Small intestine (tissue), 7 donors: ENCODE data around the gene ADGRD1. TPM values are rescaled to one million over a fixed set of nuclear protein-coding genes. Genes with fewer than 3 reads are reported as not detected.

Experiments used
- DNase-seq, 2 donors: peaks; one replicate each; pipeline versions ENCODE4 v3.0.0 to v3.0.0-alpha.2; 2013
- FAIRE-seq: peaks from 2 replicates; lab custom pipeline; 2012; peaks lifted over from hg19 to GRCh38; lab: Jason Lieb, UNC
- H3K27ac ChIP-seq, 3 donors: one replicate each; pipeline ENCODE4 v1.5.1; 2013; ENCODE audit warnings: low read length in 2 of 3, mild to moderate bottlenecking in 2 of 3, control low read depth in 1 of 3, inconsistent platforms in 1 of 3, low read depth in 1 of 3, moderate library complexity in 1 of 3
- H3K27me3 ChIP-seq, 3 donors: one replicate each; pipeline ENCODE4 v1.6.1; 2013; ENCODE audit warnings: low read length in 3 of 3, inconsistent platforms in 1 of 3; ENCODE audit not compliant: control insufficient read depth in 3 of 3, insufficient read depth in 3 of 3
- H3K36me3 ChIP-seq, 3 donors: one replicate each; pipeline ENCODE4 v1.6.1; 2013; ENCODE audit warnings: low read length in 3 of 3, inconsistent platforms in 1 of 3, low read depth in 1 of 3, mild to moderate bottlenecking in 1 of 3, moderate library complexity in 1 of 3; ENCODE audit not compliant: control insufficient read depth in 3 of 3, insufficient read depth in 2 of 3
- H3K4me1 ChIP-seq, 3 donors: one replicate each; pipeline ENCODE4 v1.6.1; 2013; ENCODE audit warnings: low read length in 2 of 3, inconsistent platforms in 1 of 3, low read depth in 1 of 3, mild to moderate bottlenecking in 1 of 3, moderate library complexity in 1 of 3; ENCODE audit not compliant: control insufficient read depth in 3 of 3, insufficient read depth in 2 of 3
- H3K4me3 ChIP-seq, 3 donors: one replicate each; pipeline ENCODE4 v1.5.1; 2013; ENCODE audit warnings: low read length in 3 of 3, control low read depth in 1 of 3, inconsistent platforms in 1 of 3, low read depth in 1 of 3, mild to moderate bottlenecking in 1 of 3, moderate library complexity in 1 of 3
- H3K9me3 ChIP-seq, 2 donors: one replicate each; pipeline ENCODE4 v1.6.1; 2013; ENCODE audit warnings: low read depth in 1 of 2, low read length in 1 of 2; ENCODE audit not compliant: control insufficient read depth in 2 of 2, insufficient read depth in 1 of 2
- WGBS, 3 donors: extraction: QIAGEN DNeasy Blood & Tissue Kit; methylation state at CpG; one replicate each; pipeline ENCODE4 v1.1.7; 2013; 5-methylcytosine and 5-hydroxymethylcytosine counted together
- polyA plus RNA-seq, 4 donors: library from polyadenylated mRNA; stranded (reverse) in 3 of 4; unstranded in 1 of 4; fragments of 200-250 nt in 3 of 4; fragments of 120-200 nt in 1 of 4; gene quantifications; one replicate each; pipeline versions ENCODE4 v1.2.1 to v1.2.3, GENCODE V29; 2013
- donor health status: healthy with polysubstance abuse.
- donor health status: control.
- donor health status: control.
- donor health status: Bipolar disorder and iron deficiency.
- donor health status: healthy.

Gene ADGRD1
- polyA plus RNA-seq, 4 donors, result 0.54 to 87.7 (median 9.3) TPM; not detected in 1

DNA sequence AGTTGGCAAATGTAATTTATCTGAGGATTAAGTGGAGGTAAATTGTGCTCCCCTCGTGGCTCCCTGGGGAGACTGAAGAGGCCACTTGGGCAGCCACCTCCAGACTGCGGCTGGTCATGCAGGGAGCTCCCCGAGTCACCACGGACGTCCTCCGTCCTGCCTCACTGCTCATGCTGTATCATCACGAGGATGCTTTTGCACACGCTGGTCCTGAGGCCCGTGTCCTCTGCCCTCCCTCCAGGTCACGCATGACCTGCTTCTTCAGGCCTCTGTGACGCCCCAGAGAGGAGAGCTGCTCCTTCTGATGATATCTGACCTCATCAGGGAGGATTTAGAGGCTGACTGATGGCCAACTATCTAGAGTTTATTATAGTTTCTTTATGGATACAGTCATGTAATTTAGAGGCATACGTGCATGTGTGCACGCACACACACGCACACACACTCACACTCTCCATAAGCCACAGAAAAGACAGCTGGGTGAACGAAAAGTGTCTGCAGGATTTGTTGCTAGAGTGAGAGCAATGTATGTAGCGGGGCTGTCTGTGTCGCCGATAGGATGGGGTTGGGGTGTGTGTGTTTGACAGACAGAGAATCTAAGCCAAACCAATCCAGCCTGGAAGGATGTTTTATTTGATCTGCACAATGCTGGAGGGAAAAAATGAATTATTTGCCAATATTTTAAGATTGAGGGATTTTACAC, 160.0 kb downstream of the ADGRD1 start:
- 83 to 92% (median 83%) methylated on average over 18 of the region's 18 CpGs for WGBS, 3 donors
- no peak overlapping the region for H3K4me3 ChIP-seq
- H3K4me1 ChIP-seq, result peaks cover 0 to 12% (median 0%) of the 10 kb centered on the region in 3 donors
- H3K27me3 ChIP-seq, result no peaks in the 10 kb centered on the region
- DNase-seq (no peak), FAIRE-seq (no peak)
- peaks cover 0 to 37% (median 2%) of the 10 kb centered on the region in 3 donors for H3K36me3 ChIP-seq
- H3K27ac ChIP-seq, result no peak overlapping the region
- peaks cover 0 to under 1% of the 10 kb centered on the region in 2 donors for H3K9me3 ChIP-seq

DNA sequence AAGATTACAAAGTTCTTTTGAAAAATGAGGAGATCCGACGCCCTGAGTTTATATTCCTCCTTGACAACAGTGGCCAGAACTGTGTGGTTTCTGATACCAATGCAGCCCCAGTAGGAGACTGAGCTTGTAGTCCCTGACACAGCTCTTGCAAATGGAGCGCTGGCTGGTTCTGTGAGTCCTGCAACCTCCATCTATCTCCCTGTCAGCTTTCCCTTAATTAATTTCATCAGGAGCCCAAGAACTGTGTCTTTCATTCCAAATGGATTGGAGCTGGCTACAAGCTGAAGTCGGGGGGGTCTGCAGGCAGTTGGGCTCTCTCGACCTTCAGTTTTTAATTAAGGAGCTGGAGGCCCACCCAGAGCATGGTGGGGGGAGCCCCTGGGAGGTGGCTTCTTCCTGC, 160.6 kb downstream of the ADGRD1 start:
- H3K4me3 ChIP-seq, result no peak overlapping the region
- no peaks in the 10 kb centered on the region for H3K27me3 ChIP-seq
- DNase-seq (no peak), FAIRE-seq (no peak)
- WGBS, 3 donors, result 82 to 91% (median 89%) methylated on average over 5 of the region's 5 CpGs
- H3K27ac ChIP-seq, result no peak overlapping the region
- no peaks in the 10 kb centered on the region for H3K9me3 ChIP-seq
- peaks cover 0 to 12% (median 0%) of the 10 kb centered on the region in 3 donors for H3K4me1 ChIP-seq
- H3K36me3 ChIP-seq, result peaks cover 0 to 38% (median 2%) of the 10 kb centered on the region in 3 donors

DNA sequence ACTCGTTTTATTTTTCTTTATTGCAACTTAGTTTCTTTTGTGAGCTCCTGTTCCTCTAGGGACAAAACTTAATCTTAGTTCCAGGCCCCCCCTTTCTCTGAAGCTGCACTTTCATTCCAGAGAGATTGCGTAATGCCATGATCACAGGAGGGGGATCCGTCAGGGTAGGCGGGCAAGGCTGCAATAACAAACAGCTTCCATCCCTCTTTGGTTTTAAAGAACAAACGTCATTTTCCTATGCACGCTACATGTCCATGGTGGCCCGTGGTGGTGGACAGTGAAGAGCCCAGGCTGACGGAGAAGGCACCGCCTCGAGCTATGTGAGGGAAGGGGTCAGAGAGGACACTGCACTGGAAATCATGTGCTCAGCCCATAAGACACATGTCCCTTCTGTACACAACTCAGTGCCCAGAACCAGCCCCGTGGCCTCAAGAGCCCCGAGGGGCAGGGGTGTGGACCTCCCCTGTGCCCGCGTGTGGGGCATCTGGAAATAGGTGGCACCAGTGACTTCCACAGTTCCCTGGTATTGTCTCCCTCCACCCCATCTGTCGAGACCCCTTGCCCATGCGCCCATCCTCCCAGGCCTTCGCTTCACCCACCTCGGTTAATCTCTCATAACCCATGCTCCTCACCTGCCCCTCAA, 161.4 kb downstream of the ADGRD1 start:
- FAIRE-seq (no peak), DNase-seq (no peak)
- WGBS, 3 donors, result 83 to 86% (median 83%) methylated on average over 18 of the region's 18 CpGs

DNA sequence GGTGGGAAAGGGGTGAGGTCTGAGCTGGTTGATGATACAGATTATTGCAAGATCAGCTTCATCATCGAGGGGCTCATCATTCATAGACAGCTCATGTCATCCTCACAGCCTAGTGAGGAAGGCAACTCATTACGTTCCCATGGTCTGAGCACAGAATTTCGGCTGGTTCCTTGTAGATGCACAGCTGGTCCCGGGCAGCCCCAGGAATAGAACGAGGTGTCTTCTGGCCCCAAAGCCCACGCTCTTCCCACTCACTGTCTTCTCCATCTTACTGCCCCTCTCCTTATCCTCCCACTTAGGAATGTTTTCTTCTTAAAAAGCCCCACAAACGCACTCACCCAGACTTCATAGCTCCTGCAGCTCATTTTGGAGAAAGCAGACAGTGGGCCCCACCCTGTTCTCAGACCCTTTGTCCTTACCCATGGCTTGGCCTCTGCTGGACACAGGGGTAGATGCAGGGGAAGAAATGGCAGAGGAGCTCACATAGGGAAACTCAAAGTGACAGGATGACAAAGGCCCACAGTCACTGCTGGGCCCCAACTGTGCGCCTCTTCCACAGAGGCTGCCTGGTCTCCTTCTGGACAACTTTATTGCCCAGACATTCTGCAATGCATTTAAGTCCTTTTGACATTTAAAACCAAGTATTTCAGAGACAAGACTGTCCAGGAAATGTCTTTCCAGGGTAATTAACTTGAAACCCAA, 162.2 kb downstream of the ADGRD1 start:
- H3K4me3 ChIP-seq, result no peak overlapping the region
- peaks cover 0 to 46% (median 2%) of the 10 kb centered on the region in 3 donors for H3K36me3 ChIP-seq
- DNase-seq, result no peak
- no peak for FAIRE-seq
- H3K9me3 ChIP-seq, result no peaks in the 10 kb centered on the region
- WGBS, 3 donors, result 87 to 89% (median 87%) methylated on average over 8 of the region's 8 CpGs
- peaks cover 0 to 12% (median 0%) of the 10 kb centered on the region in 3 donors for H3K4me1 ChIP-seq
- H3K27ac ChIP-seq, result no peak overlapping the region
- no peaks in the 10 kb centered on the region for H3K27me3 ChIP-seq

More for the DNA sequence above, 161.4 kb downstream of the ADGRD1 start:
- Histone ChIP-seq H3K27me3 (no peaks in the 10 kb centered on the region), H3K4me1 (peaks cover 0 to 12% (median 0%) of the 10 kb centered on the region in 3 donors), H3K9me3 (no peaks in the 10 kb centered on the region), H3K27ac (no peak overlapping the region), H3K4me3 (no peak overlapping the region), H3K36me3 (peaks cover 0 to 41% (median 2%) of the 10 kb centered on the region in 3 donors)

DNA sequence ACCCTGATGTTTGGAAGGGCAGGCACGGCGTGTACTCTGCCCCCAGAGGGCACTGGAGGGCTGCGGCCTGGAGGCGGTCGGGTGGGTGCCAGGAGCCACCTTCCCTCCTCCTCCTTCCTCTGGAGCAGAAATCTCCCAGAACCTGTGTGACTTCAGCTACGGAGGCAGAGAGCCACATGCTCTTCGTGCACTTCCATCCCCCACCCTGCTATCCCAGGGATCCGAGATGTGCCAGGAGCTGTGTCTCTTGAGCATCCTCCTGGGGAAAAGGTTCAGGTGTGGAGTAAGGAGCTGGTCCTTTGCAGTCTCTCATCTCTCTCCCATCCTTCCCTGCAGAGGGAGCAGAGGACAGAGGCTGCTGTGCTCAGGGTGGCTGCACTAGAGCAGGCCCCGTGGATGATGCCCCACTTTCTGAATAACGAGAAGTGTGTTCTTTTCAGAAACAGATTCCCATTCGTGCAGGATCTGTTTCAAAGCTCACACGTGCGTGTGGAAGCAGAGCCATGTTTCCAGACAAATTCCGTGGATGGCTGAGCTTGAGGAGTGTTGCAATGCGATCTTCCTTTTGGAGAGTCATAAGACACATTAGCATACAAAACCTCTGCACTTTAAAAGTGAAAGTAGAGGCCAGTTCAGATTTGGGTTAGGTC, 162.9 kb downstream of the ADGRD1 start:
- peaks cover 0 to 12% (median 0%) of the 10 kb centered on the region in 3 donors for H3K4me1 ChIP-seq
- 51 to 57% (median 51%) methylated on average over 15 of the region's 15 CpGs for WGBS, 3 donors
- H3K9me3 ChIP-seq, result no peaks in the 10 kb centered on the region
- DNase-seq (no peak), FAIRE-seq (no peak)
- no peak overlapping the region for H3K4me3 ChIP-seq
- H3K36me3 ChIP-seq, result peaks cover 0 to 43% (median 2%) of the 10 kb centered on the region in 3 donors
- no peak overlapping the region for H3K27ac ChIP-seq
- no peaks in the 10 kb centered on the region for H3K27me3 ChIP-seq

DNA sequence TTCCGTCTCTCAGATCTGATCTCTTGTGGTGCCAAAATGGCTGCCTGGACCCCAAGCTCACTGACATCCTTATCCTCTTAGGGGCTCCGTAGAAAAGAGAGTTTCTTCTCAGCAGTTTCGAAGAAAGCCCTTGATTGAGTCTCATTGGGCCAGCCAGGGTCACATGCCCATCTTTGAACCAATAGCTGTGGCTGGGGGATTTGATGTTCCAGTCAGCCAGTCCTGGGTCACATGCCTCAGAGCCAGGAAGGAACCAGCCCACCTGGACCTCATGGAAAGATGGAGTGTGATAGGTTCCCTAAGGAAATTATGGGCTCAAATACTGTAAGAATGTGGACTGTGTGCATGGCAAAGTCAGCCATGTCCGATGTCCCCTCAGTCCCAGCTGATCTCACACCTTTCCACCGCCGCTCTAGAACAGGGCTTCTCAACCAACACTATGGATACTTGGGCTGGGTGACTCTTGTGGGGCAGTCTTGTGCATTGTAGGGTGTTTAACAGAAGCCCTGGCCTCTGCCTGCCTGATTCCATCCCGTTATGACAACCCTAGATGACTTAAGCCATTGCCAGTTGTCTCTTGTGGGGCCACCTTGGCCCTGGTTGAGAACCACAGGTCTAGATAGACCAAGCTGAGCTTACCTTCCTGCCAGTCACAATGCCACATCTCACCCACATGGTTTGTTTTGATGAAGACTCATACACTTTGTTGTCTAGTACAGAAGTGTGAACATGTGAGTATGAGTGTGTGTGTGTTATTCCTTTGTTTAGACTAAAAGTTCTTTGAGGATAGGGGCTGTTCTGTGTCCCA, 163.9 kb downstream of the ADGRD1 start:
- no peak overlapping the region for H3K27ac ChIP-seq
- peaks cover 0 to 6% (median 0%) of the 10 kb centered on the region in 3 donors for H3K4me1 ChIP-seq
- WGBS, 3 donors, result 87 to 91% (median 89%) methylated on average over 7 of the region's 7 CpGs
- peaks cover 0 to 45% (median 2%) of the 10 kb centered on the region in 3 donors for H3K36me3 ChIP-seq
- H3K9me3 ChIP-seq, result no peaks in the 10 kb centered on the region
- FAIRE-seq, result no peak
- no peak for DNase-seq
- no peak overlapping the region for H3K4me3 ChIP-seq
- H3K27me3 ChIP-seq, result no peaks in the 10 kb centered on the region

DNA sequence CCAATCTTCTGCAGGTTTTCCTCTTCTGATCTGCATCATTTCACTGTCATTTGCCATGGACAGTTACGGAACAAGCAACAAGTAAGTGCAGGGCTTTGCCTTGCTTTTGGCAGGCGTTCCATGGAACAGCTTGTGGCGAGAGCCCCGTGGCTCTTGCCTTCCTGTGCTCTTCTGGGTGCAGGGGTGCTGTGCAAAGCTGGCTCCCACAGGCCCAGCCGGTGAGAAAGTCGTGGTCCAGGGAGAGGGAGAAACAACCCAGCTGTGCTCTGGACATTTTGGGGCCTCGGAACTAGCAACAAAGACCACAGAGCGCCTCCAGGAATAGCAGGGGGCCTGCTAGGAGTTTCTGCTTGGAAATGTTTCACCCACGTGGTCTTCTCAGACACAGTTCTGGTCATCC, 164.7 kb downstream of the ADGRD1 start:
- FAIRE-seq (no peak), DNase-seq (no peak)
- no peak overlapping the region for H3K27ac ChIP-seq
- peaks cover 0 to 3% (median 0%) of the 10 kb centered on the region in 3 donors for H3K4me1 ChIP-seq
- no peak overlapping the region for H3K4me3 ChIP-seq
- no peaks in the 10 kb centered on the region for H3K27me3 ChIP-seq
- peaks cover 0 to 45% (median 2%) of the 10 kb centered on the region in 3 donors for H3K36me3 ChIP-seq
- 70 to 79% (median 71%) methylated on average over 9 of the region's 9 CpGs for WGBS, 3 donors
- no peaks in the 10 kb centered on the region for H3K9me3 ChIP-seq
